K562 (cell line): ENCODE data around the gene PNISR. TPM values are rescaled to one million over a fixed set of nuclear protein-coding genes. Genes with fewer than 3 reads are reported as not detected.

Experiments
- BRCA1 ChIP-seq, 2 experiments: fragments of 450-650 bp in 1 of 2; sonication (generic) in 1 of 2; formaldehyde crosslinking in 1 of 2; IDR thresholded peaks; 2 replicates each; pipeline versions ENCODE4 v1.5.0 to v1.6.1; 2017 to 2020; ENCODE audit warnings: mild to moderate bottlenecking in 1 of 2, missing genetic modification reagents in 1 of 2
- HDAC3 ChIP-seq: fragments of 450-650 bp; IDR thresholded peaks from 2 replicates; pipeline ENCODE4 v1.6.1; 2018; ENCODE audit warnings: borderline replicate concordance, mild to moderate bottlenecking, moderate library complexity; ENCODE audit not compliant: partially characterized antibody
- HNRNPLL ChIP-seq: fragments of 200-400 bp; formaldehyde crosslinking; IDR thresholded peaks from 2 replicates; pipeline ENCODE4 v1.6.1; 2017; ENCODE audit warnings: low read length, low read depth, mild to moderate bottlenecking; ENCODE audit not compliant: poor library complexity, severe bottlenecking
- MCM5 ChIP-seq: fragments of 450-650 bp; IDR thresholded peaks from 2 replicates; pipeline ENCODE4 v1.6.1; 2016; ENCODE audit warnings: low read depth
- MYNN ChIP-seq, 2 experiments: sonication (generic); formaldehyde crosslinking in 1 of 2; IDR thresholded peaks; 2 replicates each; pipeline versions ENCODE4 v1.5.0 to v1.6.1; 2016 to 2020; ENCODE audit warnings: antibody characterized with exemption in 1 of 2, missing genetic modification reagents in 1 of 2
- NONO ChIP-seq, 2 experiments: fragments of 200-400 bp in 1 of 2; fragments of 450-650 bp in 1 of 2; formaldehyde crosslinking in 1 of 2; IDR thresholded peaks; 2 replicates each; pipeline ENCODE4 v1.6.1; 2017; ENCODE audit warnings: low read depth in 2 of 2, mild to moderate bottlenecking in 2 of 2, moderate library complexity in 2 of 2, low read length in 1 of 2
- RBM17 ChIP-seq: fragments of 200-400 bp; formaldehyde crosslinking; IDR thresholded peaks from 2 replicates; pipeline ENCODE4 v1.6.1; 2017; ENCODE audit warnings: low read depth, mild to moderate bottlenecking, low read length, borderline replicate concordance
- SAP30 ChIP-seq: fragments of 200-600 bp; sonication (generic); IDR thresholded peaks from 2 replicates; pipeline ENCODE4 v1.6.1; 2012; ENCODE audit warnings: borderline replicate concordance, low read depth, mild to moderate bottlenecking, moderate library complexity, low read length, control low read depth, inconsistent platforms; ENCODE audit not compliant: insufficient read depth, poor library complexity, severe bottlenecking
- TAF7 ChIP-seq: fragments of 450-650 bp; IDR thresholded peaks from 2 replicates; pipeline ENCODE4 v1.6.1; 2016; ENCODE audit warnings: missing genetic modification characterization, missing compliant biosample characterization
- TBL1XR1 ChIP-seq, 2 experiments: IDR thresholded peaks; 2 replicates each; pipeline ENCODE4 v1.6.1; 2012; ENCODE audit warnings: improper control_type of control experiment in 2 of 2, low read length in 2 of 2, mild to moderate bottlenecking in 1 of 2
- TCFL5 ChIP-seq: fragments of 250-450 bp; sonication (Bioruptor Pico); conservative IDR thresholded peaks from 2 replicates; pipeline ENCODE4 v1.6.1; 2021; ENCODE audit warnings: mild to moderate bottlenecking, moderate library complexity, matching md5 sums
- ZNF324 ChIP-seq: fragments of 250-450 bp; sonication (Bioruptor Pico); IDR thresholded peaks from 2 replicates; pipeline ENCODE4 v1.4.0; 2020; ENCODE audit warnings: mild to moderate bottlenecking
- ZNF695 ChIP-seq: fragments of 450-650 bp; formaldehyde crosslinking; IDR thresholded peaks from 2 replicates; pipeline ENCODE4 v1.4.0; 2020; ENCODE audit warnings: mild to moderate bottlenecking, moderate library complexity
- ZNF717 ChIP-seq: fragments of 250-450 bp; sonication (Bioruptor Pico); IDR thresholded peaks from 2 replicates; pipeline ENCODE4 v1.5.0; 2021
- polyA plus RNA-seq, 8 experiments: library from polyadenylated mRNA; depleted of rRNA in 4 of 8; stranded (reverse) in 5 of 8; unstranded in 3 of 8; fragments of >200 nt; fragmentation: Nextera tagmentation in 2 of 8; fragmentation: Illumina TruSeq in 1 of 8; extraction: Ambion mirVana in 2 of 8; extraction: Trizol in 1 of 8; gene quantifications; 2 replicates each; pipeline versions ENCODE4 v1.2.1 to v1.2.3, GENCODE V29; 2011 to 2014; ENCODE audit warnings: inconsistent platforms in 1 of 8, missing spikeins in 1 of 8
- total RNA-seq, 7 experiments: library from RNA; depleted of rRNA in 6 of 7; stranded (reverse); fragments of >200 nt in 6 of 7; fragmentation: Illumina TruSeq in 2 of 7; extraction: Trizol in 2 of 7; gene quantifications; 2 replicates each; pipeline versions ENCODE4 v1.2.1 to v1.2.3, GENCODE V29; 2011 to 2021; ENCODE audit warnings: low replicate concordance in 1 of 7
- TF ChIP-seq, protein P1 (sequence below), 3 experiments: fragments of 200-800 bp in 1 of 3; fragments of 250-450 bp in 1 of 3; fragments of 450-650 bp in 1 of 3; sonication (Bioruptor Pico) in 1 of 3; sonication (Bioruptor generic) in 1 of 3; formaldehyde crosslinking in 1 of 3; IDR thresholded peaks; 2 replicates each; pipeline versions ENCODE4 v1.6.1 to v1.8.0; 2016 to 2022; ENCODE audit warnings: mild to moderate bottlenecking in 2 of 3, missing genetic modification characterization in 2 of 3, missing compliant biosample characterization in 1 of 3, moderate library complexity in 1 of 3
- TF ChIP-seq, protein P2 (sequence below): fragments of 250-450 bp; sonication (Bioruptor Pico); IDR thresholded peaks from 2 replicates; pipeline ENCODE4 v1.9.0; 2021; ENCODE audit warnings: mild to moderate bottlenecking, inconsistent platforms
- TF ChIP-seq, protein P3 (sequence below): sonication (generic); formaldehyde crosslinking; IDR thresholded peaks from 2 replicates; pipeline ENCODE4 v1.8.1; 2023; ENCODE audit warnings: mild to moderate bottlenecking, missing genetic modification reagents

Gene PNISR
- total and polyA plus RNA-seq, 9 of the 15 experiments (the other 6 are each of a cell fraction or from before 2014, with no cell fraction given), result 97.4 to 206 (median 131) TPM

DNA sequence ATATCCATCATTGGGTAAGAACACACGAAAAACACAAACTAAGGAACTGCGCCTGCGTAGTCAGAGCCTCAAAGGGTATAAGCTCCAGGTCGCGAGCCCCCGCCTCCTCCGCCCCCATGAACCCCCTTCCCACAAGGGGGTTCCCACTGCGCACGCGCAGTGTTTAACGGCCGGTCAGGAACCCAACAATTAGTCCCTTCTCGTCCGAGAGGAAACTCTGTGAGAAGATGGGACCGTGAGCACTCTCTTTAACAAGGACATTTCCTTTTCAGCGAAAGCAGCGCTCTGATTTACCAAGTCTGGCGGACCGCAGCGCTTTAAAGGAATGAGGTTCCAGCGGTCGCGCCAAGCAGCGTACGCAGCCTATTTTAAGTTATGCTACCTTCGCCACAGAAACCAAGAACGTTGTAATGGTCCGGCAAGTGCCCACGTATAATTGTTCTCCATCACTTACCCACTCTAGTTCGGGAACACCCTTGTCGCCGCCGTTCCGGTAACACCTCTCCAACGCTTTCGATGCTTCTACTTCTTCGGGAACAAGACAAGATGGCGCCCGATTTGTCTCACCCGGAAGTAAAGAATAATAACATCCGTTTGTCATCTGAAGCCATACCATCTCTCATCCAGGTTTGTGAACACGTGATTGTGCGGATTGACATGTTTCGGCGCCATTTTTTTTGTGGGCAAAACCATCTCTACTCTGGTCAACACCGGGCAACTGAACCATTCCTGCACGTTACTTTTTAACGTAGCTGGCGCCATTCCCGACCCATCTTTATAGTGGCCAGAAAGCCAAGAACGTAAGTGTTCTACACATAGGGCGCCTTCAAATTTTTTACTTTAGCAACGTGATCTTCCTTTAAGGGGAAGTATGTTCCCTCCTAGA, at the start of gene PNISR (continued):
- TF ChIP-seq, protein P1, sequence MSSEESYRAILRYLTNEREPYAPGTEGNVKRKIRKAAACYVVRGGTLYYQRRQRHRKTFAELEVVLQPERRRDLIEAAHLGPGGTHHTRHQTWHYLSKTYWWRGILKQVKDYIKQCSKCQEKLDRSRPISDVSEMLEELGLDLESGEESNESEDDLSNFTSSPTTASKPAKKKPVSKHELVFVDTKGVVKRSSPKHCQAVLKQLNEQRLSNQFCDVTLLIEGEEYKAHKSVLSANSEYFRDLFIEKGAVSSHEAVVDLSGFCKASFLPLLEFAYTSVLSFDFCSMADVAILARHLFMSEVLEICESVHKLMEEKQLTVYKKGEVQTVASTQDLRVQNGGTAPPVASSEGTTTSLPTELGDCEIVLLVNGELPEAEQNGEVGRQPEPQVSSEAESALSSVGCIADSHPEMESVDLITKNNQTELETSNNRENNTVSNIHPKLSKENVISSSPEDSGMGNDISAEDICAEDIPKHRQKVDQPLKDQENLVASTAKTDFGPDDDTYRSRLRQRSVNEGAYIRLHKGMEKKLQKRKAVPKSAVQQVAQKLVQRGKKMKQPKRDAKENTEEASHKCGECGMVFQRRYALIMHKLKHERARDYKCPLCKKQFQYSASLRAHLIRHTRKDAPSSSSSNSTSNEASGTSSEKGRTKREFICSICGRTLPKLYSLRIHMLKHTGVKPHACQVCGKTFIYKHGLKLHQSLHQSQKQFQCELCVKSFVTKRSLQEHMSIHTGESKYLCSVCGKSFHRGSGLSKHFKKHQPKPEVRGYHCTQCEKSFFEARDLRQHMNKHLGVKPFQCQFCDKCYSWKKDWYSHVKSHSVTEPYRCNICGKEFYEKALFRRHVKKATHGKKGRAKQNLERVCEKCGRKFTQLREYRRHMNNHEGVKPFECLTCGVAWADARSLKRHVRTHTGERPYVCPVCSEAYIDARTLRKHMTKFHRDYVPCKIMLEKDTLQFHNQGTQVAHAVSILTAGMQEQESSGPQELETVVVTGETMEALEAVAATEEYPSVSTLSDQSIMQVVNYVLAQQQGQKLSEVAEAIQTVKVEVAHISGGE (CRISPR knock-in tag; IDR thresholded peaks at IDR 0.05), result peak in 1 of 3 experiments; percentile 91; a peak in 2 of 6 replicates
- TF ChIP-seq HNRNPLL (peak; percentile 99), TBL1XR1 (IDR thresholded peaks at IDR 0.05; ENCODE audit: low read length in 2 of 2) (no peak), RBM17 (no peak), ZNF717 (CRISPR knock-in tag) (no peak), MCM5 (no peak), ZNF695 (no peak), ZNF324 (CRISPR knock-in tag) (no peak), BRCA1 (IDR thresholded peaks at IDR 0.05) (no peak), BRCA1 (CRISPR knock-in tag; IDR thresholded peaks at IDR 0.05) (no peak), NONO (IDR thresholded peaks at IDR 0.05; ENCODE audit: low read depth in 2 of 2, low read length in 1 of 2) (no peak), TCFL5 (CRISPR knock-in tag) (no peak), TAF7 (peak; percentile 75), MYNN (IDR thresholded peaks at IDR 0.05) (no peak), MYNN (CRISPR knock-in tag; IDR thresholded peaks at IDR 0.05) (no peak), HDAC3 (peak; percentile 81), SAP30 (no peak)
- TF ChIP-seq, protein P2, sequence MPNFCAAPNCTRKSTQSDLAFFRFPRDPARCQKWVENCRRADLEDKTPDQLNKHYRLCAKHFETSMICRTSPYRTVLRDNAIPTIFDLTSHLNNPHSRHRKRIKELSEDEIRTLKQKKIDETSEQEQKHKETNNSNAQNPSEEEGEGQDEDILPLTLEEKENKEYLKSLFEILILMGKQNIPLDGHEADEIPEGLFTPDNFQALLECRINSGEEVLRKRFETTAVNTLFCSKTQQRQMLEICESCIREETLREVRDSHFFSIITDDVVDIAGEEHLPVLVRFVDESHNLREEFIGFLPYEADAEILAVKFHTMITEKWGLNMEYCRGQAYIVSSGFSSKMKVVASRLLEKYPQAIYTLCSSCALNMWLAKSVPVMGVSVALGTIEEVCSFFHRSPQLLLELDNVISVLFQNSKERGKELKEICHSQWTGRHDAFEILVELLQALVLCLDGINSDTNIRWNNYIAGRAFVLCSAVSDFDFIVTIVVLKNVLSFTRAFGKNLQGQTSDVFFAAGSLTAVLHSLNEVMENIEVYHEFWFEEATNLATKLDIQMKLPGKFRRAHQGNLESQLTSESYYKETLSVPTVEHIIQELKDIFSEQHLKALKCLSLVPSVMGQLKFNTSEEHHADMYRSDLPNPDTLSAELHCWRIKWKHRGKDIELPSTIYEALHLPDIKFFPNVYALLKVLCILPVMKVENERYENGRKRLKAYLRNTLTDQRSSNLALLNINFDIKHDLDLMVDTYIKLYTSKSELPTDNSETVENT (CRISPR knock-in tag), result no peak
- TF ChIP-seq, protein P3, sequence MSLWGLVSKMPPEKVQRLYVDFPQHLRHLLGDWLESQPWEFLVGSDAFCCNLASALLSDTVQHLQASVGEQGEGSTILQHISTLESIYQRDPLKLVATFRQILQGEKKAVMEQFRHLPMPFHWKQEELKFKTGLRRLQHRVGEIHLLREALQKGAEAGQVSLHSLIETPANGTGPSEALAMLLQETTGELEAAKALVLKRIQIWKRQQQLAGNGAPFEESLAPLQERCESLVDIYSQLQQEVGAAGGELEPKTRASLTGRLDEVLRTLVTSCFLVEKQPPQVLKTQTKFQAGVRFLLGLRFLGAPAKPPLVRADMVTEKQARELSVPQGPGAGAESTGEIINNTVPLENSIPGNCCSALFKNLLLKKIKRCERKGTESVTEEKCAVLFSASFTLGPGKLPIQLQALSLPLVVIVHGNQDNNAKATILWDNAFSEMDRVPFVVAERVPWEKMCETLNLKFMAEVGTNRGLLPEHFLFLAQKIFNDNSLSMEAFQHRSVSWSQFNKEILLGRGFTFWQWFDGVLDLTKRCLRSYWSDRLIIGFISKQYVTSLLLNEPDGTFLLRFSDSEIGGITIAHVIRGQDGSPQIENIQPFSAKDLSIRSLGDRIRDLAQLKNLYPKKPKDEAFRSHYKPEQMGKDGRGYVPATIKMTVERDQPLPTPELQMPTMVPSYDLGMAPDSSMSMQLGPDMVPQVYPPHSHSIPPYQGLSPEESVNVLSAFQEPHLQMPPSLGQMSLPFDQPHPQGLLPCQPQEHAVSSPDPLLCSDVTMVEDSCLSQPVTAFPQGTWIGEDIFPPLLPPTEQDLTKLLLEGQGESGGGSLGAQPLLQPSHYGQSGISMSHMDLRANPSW (CRISPR knock-in tag), result no peak
